Glutamatergic neuron (in vitro differentiated cells): ENCODE measurements around the gene LTK. TPM values are rescaled to one million over a fixed set of nuclear protein-coding genes. Genes with fewer than 3 reads are reported as not detected.
A peak's percentile ranks its signal among the peaks of the same experiment; 100 is the strongest.

ENCODE experiments used
- DNase-seq: peaks from one replicate; pipeline ENCODE4 v3.0.0; 2022
- H3K27ac Mint-ChIP-seq: one replicate; pipeline ENCODE4 v1.8.0; 2020; ENCODE audit warnings: mild to moderate bottlenecking, mixed read lengths, inconsistent platforms; ENCODE audit not compliant: unreplicated experiment
- H3K27me3 Mint-ChIP-seq: one replicate; pipeline ENCODE4 v1.8.0; 2020; ENCODE audit warnings: mild to moderate bottlenecking, moderate library complexity, mixed read lengths, inconsistent platforms; ENCODE audit not compliant: unreplicated experiment
- H3K36me3 Mint-ChIP-seq: one replicate; pipeline ENCODE4 v1.8.0; 2020; ENCODE audit warnings: mild to moderate bottlenecking, mixed read lengths, inconsistent platforms; ENCODE audit not compliant: unreplicated experiment
- H3K4me1 Mint-ChIP-seq: one replicate; pipeline ENCODE4 v1.8.0; 2020; ENCODE audit warnings: mild to moderate bottlenecking, low read depth, mixed read lengths, inconsistent platforms; ENCODE audit not compliant: unreplicated experiment
- H3K4me3 Mint-ChIP-seq: one replicate; pipeline ENCODE4 v1.8.0; 2020; ENCODE audit warnings: mild to moderate bottlenecking, mixed read lengths, inconsistent platforms; ENCODE audit not compliant: unreplicated experiment
- H3K9me3 Mint-ChIP-seq: one replicate; pipeline ENCODE4 v1.8.0; 2020; ENCODE audit warnings: mild to moderate bottlenecking, moderate library complexity, mixed read lengths, inconsistent platforms; ENCODE audit not compliant: unreplicated experiment
- CTCF ChIP-seq: fragments of 200-600 bp; sonication (generic); IDR thresholded peaks from one replicate; pipeline ENCODE4 v1.5.0; 2021; ENCODE audit not compliant: partially characterized antibody, unreplicated experiment
- total RNA-seq: library from RNA; stranded (reverse); fragmentation: NEBNext Ultra II Directional; extraction: Animal tissue kit (Norgen Biotek cat#: 25700); gene quantifications from one replicate; pipeline ENCODE4 v1.2.1, GENCODE V29; 2021; ENCODE audit not compliant: unreplicated experiment

The LTK gene
- total RNA-seq, 1 donor from 2014 or later, result 3.2 TPM

GRCh38 chr15:41517895-41518449 is 4.3 kb upstream of the LTK start:
- no peak for TF ChIP-seq CTCF
- Mint-ChIP-seq H3K9me3 (no peaks in the 10 kb centered on the region), H3K27me3 (peaks cover 8% of the 10 kb centered on the region), H3K36me3 (no peaks in the 10 kb centered on the region), H3K4me3 (no peak overlapping the region), H3K4me1 (no peaks in the 10 kb centered on the region), H3K27ac (no peak overlapping the region)
- DNase-seq, result no peak

GRCh38 chr15:41512940-41513505 is 604 bp downstream of the LTK start:
- Mint-ChIP-seq H3K27ac (no peak overlapping the region), H3K9me3 (peaks cover 2% of the 10 kb centered on the region), H3K4me1 (no peaks in the 10 kb centered on the region), H3K27me3 (peaks cover 22% of the 10 kb centered on the region), H3K36me3 (no peaks in the 10 kb centered on the region), H3K4me3 (peak overlapping the region; percentile 87)
- peak; percentile 56 for DNase-seq
- no peak for TF ChIP-seq CTCF

GRCh38 chr15:41512512-41512939 is 1.1 kb downstream of the LTK start:
- no peak for TF ChIP-seq CTCF
- H3K27ac Mint-ChIP-seq, result no peak overlapping the region
- peak overlapping the region; percentile 87 for H3K4me3 Mint-ChIP-seq
- no peaks in the 10 kb centered on the region for H3K4me1 Mint-ChIP-seq
- DNase-seq, result no peak
- peaks cover 6% of the 10 kb centered on the region for H3K9me3 Mint-ChIP-seq
- peaks cover 26% of the 10 kb centered on the region for H3K27me3 Mint-ChIP-seq
- no peaks in the 10 kb centered on the region for H3K36me3 Mint-ChIP-seq

GRCh38 chr15:41511899-41512369 is 1.7 kb downstream of the LTK start:
- H3K27me3 Mint-ChIP-seq, result peaks cover 26% of the 10 kb centered on the region
- H3K27ac Mint-ChIP-seq, result no peak overlapping the region
- H3K9me3 Mint-ChIP-seq, result peaks cover 6% of the 10 kb centered on the region
- peak overlapping the region; percentile 67 for H3K4me3 Mint-ChIP-seq
- no peaks in the 10 kb centered on the region for H3K4me1 Mint-ChIP-seq
- no peak for TF ChIP-seq CTCF
- DNase-seq, result no peak
- no peaks in the 10 kb centered on the region for H3K36me3 Mint-ChIP-seq

- Mint-ChIP-seq H3K36me3 (no peaks in the 10 kb centered on the region), H3K4me3 (no peak overlapping the region), H3K4me1 (no peaks in the 10 kb centered on the region), H3K27ac (no peak overlapping the region), H3K9me3 (peaks cover 6% of the 10 kb centered on the region), H3K27me3 (peaks cover 26% of the 10 kb centered on the region)
- TF ChIP-seq CTCF, result no peak
- DNase-seq, result no peak
Observed at GRCh38 chr15:41511331-41511898, 2.2 kb downstream of the LTK start.
